BJ (cell line): Measurements from ENCODE around the gene TMEM63B. TPM values are rescaled to one million over a fixed set of nuclear protein-coding genes. Genes with fewer than 3 reads are reported as not detected.

Source experiments
- CTCF ChIA-PET: fragments of 350-600 bp; formaldehyde crosslinking; extraction: SDS; loops from one replicate; lab custom pipeline; 2021; ENCODE audit warnings: antibody characterized with exemption, inconsistent platforms; lab: Yijun Ruan, JAX
- POLR2A ChIA-PET: fragments of 300-600 bp; sonication (Branson Sonifier 250); formaldehyde crosslinking; extraction: SDS; loops from one replicate; lab custom pipeline; 2021; ENCODE audit warnings: antibody characterized with exemption; lab: Charles Lee
- DNase-seq: peaks from one replicate; pipeline ENCODE4 v3.0.0-alpha.2; 2011; ENCODE audit warnings: low read depth
- H3K27me3 ChIP-seq: 2 replicates; pipeline ENCODE4 v1.6.0; 2011; ENCODE audit warnings: low read length; ENCODE audit not compliant: control insufficient read depth, insufficient read depth
- H3K36me3 ChIP-seq: 2 replicates; pipeline ENCODE4 v1.5.1; 2011; ENCODE audit warnings: low read length; ENCODE audit not compliant: control insufficient read depth, insufficient read depth
- H3K4me3 ChIP-seq: 2 replicates; pipeline ENCODE4 v1.5.1; 2011; ENCODE audit warnings: low read depth, mild to moderate bottlenecking, control low read depth, low read length
- CTCF ChIP-seq: IDR thresholded peaks from 2 replicates; pipeline ENCODE4 v1.5.1; 2011; ENCODE audit warnings: low read depth, mild to moderate bottlenecking, control low read depth, inconsistent platforms, low read length, moderate library complexity; ENCODE audit not compliant: insufficient read depth
- polyA plus RNA-seq: library from polyadenylated mRNA; depleted of rRNA; stranded (reverse); fragments of >200 nt; gene quantifications from 2 replicates; pipeline ENCODE4 v1.2.3, GENCODE V29; 2011

TMEM63B gene
- polyA plus RNA-seq, 1 experiment = 56.5 TPM

- POLR2A ChIA-PET = no interaction called here
- CTCF ChIA-PET = interaction anchor here (0.7 kb wide), 1 partner anchor 115 kb away, joined by 3 read pairs; no protein-coding TSS in a partner anchor
- no peak for TF ChIP-seq CTCF
- Histone ChIP-seq H3K36me3 (no peaks in the 10 kb centered on the region), H3K27me3 (no peaks in the 10 kb centered on the region), H3K4me3 (no peak overlapping the region)
- no peak for DNase-seq
Measured at GRCh38 chr6:44119704-44120262, 7.6 kb upstream of the TMEM63B start.

GRCh38 chr6:44120692-44121443 lies 6.5 kb upstream of the TMEM63B start:
- H3K4me3 ChIP-seq = no peak overlapping the region
- H3K27me3 ChIP-seq = no peaks in the 10 kb centered on the region
- TF ChIP-seq CTCF = no peak
- ChIA-PET POLR2A (no interaction called here), CTCF (interaction anchor here (0.7 to 1.6 kb wide), 2 partner anchors 21 to 114 kb away, joined by 3 to 4 read pairs; no protein-coding TSS in a partner anchor)
- no peak for DNase-seq
- H3K36me3 ChIP-seq = no peaks in the 10 kb centered on the region

GRCh38 chr6:44122801-44123200 lies 4.6 kb upstream of the TMEM63B start:
- no peak for DNase-seq
- TF ChIP-seq CTCF = no peak
- Histone ChIP-seq H3K36me3 (no peaks in the 10 kb centered on the region), H3K27me3 (no peaks in the 10 kb centered on the region), H3K4me3 (no peak overlapping the region)
- ChIA-PET CTCF (interaction anchor here (1.6 kb wide), 1 partner anchor 22 kb away, joined by 4 read pairs; no protein-coding TSS in a partner anchor), POLR2A (no interaction called here)

GRCh38 chr6:44123544-44123943 lies 3.8 kb upstream of the TMEM63B start:
- ChIA-PET CTCF (interaction anchor here (0.5 to 2.0 kb wide), 3 partner anchors 24 to 253 kb away, joined by 3 to 8 read pairs (median 7); no protein-coding TSS in a partner anchor), POLR2A (no interaction called here)
- Histone ChIP-seq H3K27me3 (no peaks in the 10 kb centered on the region), H3K36me3 (no peaks in the 10 kb centered on the region), H3K4me3 (no peak overlapping the region)
- no peak for TF ChIP-seq CTCF
- DNase-seq = no peak

GRCh38 chr6:44126320-44127149 lies 819 bp upstream of the TMEM63B start:
- DNase-seq = no peak
- H3K4me3 ChIP-seq = peak overlapping the region; percentile 81
- ChIA-PET POLR2A (no interaction called here), CTCF (no interaction called here)
- no peak for TF ChIP-seq CTCF
- H3K27me3 ChIP-seq = no peaks in the 10 kb centered on the region
- H3K36me3 ChIP-seq = no peaks in the 10 kb centered on the region
